ENCODE results near the gene MRPS15.

Gene MRPS15

GRCh38 chr1:36456391-36456928 lies 7.7 kb downstream of the MRPS15 start:
- DNase-seq: no peak

- no peak for DNase-seq
Measured at GRCh38 chr1:36455386-36455785, 8.8 kb downstream of the MRPS15 start.

- no peak for DNase-seq
Measured at GRCh38 chr1:36453600-36454388, 10.4 kb downstream of the MRPS15 start.

- no peak for DNase-seq
Measured at GRCh38 chr1:36453051-36453450, 11.1 kb downstream of the MRPS15 start.

GRCh38 chr1:36450919-36451305 lies 13.3 kb downstream of the MRPS15 start:
- DNase-seq: no peak

GRCh38 chr1:36450270-36450918 lies 13.8 kb downstream of the MRPS15 start, which contains the start of gene OSCP1:
Gene OSCP1 (minus strand): TSS chr1:36450451. CDS start chr1:36450369, 82 bp downstream.
- DNase-seq: peak; percentile 97

GRCh38 chr1:36448530-36449056 lies 15.6 kb downstream of the MRPS15 start:
- DNase-seq: no peak

- DNase-seq: no peak
Measured at GRCh38 chr1:36447450-36447849, 16.7 kb downstream of the MRPS15 start.

- DNase-seq: peak; percentile 34
Measured at GRCh38 chr1:36446746-36447145, 17.4 kb downstream of the MRPS15 start.

- DNase-seq: peak; percentile 77
Measured at GRCh38 chr1:36446271-36446670, 17.9 kb downstream of the MRPS15 start.

- no peak for DNase-seq
Measured at GRCh38 chr1:36443297-36443696, 20.9 kb downstream of the MRPS15 start.

- no peak for DNase-seq
Measured at GRCh38 chr1:36442337-36442736, 21.8 kb downstream of the MRPS15 start.

GRCh38 chr1:36440646-36441045 lies 23.5 kb downstream of the MRPS15 start:
- DNase-seq: no peak

- no peak for DNase-seq
Measured at GRCh38 chr1:36440044-36440443, 24.1 kb downstream of the MRPS15 start.

GRCh38 chr1:36438715-36439114 lies 25.5 kb downstream of the MRPS15 start:
- DNase-seq: no peak

- DNase-seq: no peak
Measured at GRCh38 chr1:36436821-36437220, 27.4 kb downstream of the MRPS15 start.

GRCh38 chr1:36433102-36433501 lies 31.1 kb downstream of the MRPS15 start:
- no peak for DNase-seq

- DNase-seq: no peak
Measured at GRCh38 chr1:36432616-36433015, 31.6 kb downstream of the MRPS15 start.

- DNase-seq: no peak
Measured at GRCh38 chr1:36425791-36426190, 38.4 kb downstream of the MRPS15 start.

- no peak for DNase-seq
Measured at GRCh38 chr1:36421649-36422048, 42.5 kb downstream of the MRPS15 start.

- DNase-seq: peak; percentile 93
Measured at GRCh38 chr1:36420836-36421317, 43.3 kb downstream of the MRPS15 start.

- DNase-seq: no peak
Measured at GRCh38 chr1:36420409-36420808, 43.8 kb downstream of the MRPS15 start.

- no peak for DNase-seq
Measured at GRCh38 chr1:36419569-36419968, 44.6 kb downstream of the MRPS15 start.

GRCh38 chr1:36419140-36419539 lies 45.0 kb downstream of the MRPS15 start:
- no peak for DNase-seq
